GM21367 (cell line): Measurements from ENCODE around the gene UIMC1.
"Not testable (repeated sequence)": the region's sequence is repeated elsewhere in the genome, so short reads cannot be mapped to it uniquely, and the experiment has no call there.

Source experiments
- ATAC-seq: cut with Tn5 transposase; IDR thresholded peaks from one replicate; pipeline ENCODE4 v1.9.1; 2021; ENCODE audit not compliant: unreplicated experiment

Gene UIMC1

GRCh38 chr5:176873541-176874172 is 132.9 kb downstream of the UIMC1 start:
- no peak for ATAC-seq

- not testable (repeated sequence) for ATAC-seq
Measured at GRCh38 chr5:176873011-176873410, 133.6 kb downstream of the UIMC1 start.

GRCh38 chr5:176872586-176872985 is 134.0 kb downstream of the UIMC1 start:
- ATAC-seq = not testable (repeated sequence)

DNA sequence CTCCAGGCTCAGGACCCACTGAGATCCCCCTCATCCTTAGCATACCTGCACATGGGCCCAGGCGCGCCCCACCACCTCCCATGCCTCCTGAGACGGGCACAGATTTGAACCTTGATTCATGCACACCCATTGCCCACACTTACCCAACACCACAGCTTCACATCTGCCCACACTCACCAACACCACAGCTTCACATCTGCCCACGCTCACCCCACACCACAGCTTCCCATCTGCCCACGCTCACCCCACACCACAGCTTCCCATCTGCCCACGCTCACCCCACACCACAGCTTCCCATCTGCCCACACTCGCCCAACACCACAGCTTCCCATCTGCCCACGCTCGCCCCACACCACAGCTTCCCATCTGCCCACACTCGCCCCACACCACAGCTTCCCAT is 135.9 kb downstream of the UIMC1 start:
- not testable (repeated sequence) for ATAC-seq

DNA sequence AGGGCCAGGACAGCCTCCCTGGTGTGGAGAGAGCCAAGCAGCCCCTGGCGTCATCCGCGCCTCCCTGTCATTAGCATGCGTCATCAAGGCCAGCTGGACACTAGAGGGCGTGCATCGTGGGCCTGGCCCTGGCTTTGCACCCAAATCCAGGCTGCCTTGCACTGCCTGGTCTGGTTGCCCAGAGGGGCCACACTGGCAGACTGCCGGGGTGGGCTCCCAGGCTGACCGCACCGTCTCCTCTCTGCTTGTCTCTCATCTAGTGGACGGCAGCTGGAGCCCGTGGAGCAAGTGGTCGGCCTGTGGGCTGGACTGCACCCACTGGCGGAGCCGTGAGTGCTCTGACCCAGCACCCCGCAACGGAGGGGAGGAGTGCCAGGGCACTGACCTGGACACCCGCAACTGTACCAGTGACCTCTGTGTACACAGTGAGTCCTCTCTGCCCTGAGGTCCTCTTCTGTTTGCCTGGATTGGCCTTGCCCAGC is 136.4 kb downstream of the UIMC1 start:
- ATAC-seq = no peak

DNA sequence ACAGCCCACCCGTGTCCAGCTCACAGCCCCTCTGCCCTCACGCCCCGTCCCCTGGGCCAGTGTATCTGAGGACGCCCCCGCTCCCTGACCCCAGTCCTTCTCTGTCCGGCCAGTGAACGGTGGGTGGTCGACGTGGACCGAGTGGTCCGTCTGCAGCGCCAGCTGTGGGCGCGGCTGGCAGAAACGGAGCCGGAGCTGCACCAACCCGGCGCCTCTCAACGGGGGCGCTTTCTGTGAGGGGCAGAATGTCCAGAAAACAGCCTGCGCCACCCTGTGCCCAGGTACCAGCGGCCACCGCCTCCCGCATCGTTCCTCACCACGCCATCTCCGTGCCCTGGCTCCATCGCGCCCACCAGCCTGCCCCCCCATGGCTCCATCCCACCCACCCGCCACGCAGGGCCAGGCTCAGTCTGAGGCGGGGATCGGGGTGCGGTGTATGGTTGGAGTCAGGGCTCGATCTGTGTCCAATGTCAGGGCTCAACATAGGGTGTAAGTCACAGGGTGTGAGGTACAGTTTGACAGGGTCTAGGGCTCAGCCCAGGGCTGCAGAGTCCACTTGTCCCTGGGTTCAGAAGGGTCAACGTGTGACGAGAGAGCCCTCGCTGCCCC is 137.0 kb downstream of the UIMC1 start:
- no peak for ATAC-seq

DNA sequence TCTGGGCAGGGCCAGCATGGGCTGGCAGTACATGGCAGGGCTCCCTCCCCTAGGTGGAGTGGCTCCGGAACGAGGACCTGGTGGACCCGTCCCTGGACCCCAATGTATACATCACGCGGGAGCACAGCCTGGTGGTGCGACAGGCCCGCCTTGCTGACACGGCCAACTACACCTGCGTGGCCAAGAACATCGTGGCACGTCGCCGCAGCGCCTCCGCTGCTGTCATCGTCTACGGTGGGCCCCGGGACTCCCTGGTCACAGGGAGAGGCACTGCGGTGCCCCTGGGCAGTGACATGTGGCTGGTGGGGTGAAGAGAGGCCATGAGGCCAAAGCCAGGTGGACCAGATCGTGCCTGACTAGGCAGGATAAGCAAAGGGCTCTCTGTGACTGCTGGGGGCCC is 137.8 kb downstream of the UIMC1 start:
- no peak for ATAC-seq

DNA sequence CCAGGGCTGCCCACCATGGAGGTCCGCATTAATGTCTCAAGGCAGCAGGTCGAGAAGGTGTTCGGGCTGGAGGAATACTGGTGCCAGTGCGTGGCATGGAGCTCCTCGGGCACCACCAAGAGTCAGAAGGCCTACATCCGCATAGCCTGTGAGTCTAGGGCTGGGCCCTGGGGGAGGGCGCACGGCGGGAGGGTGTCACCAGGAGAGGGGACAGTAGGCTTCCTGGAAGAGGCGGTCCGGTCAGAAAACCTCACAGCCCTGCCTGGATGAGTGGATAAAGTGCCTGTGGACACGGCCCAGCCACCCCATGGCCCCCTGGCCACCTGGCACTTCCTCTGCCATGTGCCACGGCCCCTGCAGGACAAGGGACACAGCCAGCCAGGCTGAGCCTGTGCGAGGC is 138.5 kb downstream of the UIMC1 start:
- ATAC-seq = no peak

GRCh38 chr5:176866707-176867310 is 139.8 kb downstream of the UIMC1 start:
- no peak for ATAC-seq

- no peak for ATAC-seq
Measured at GRCh38 chr5:176865964-176866363, 140.6 kb downstream of the UIMC1 start.

DNA sequence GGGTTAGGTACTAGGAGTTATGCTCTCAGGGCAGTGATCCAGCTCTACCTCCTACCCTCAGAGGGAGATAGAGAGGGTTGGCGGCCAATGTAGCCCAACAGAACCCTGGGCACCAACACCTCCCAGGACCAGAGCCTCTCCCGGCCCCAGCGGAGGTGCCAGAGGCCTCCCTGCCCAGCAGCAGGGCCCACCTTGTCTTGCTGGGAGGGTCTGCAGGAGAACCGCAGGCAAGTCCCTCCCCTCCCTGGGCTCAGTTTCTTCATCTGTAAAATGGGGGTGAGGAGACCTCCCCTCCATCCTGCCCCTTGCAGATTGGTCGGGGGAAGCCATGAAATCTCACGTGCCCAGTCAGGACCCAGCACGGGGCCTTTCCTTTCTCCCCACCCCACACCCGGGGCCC is 141.8 kb downstream of the UIMC1 start:
- ATAC-seq = no peak

DNA sequence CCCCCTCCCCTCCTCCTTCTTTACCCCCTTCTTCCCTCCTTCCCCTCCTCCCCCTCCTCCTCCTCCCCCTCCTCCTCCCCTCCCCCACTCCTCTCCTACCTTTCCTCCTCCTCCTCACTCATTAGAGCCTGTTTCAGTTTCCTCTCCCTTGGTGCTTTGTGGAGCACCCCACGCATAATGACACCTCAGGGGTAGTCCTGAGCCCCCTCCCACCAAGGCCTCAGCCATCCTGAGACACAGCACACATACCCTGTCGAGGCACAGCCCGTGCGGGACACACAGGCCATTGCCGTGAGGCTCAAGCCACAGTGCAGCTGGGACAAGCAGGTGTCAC is 142.8 kb downstream of the UIMC1 start:
- no peak for ATAC-seq

DNA sequence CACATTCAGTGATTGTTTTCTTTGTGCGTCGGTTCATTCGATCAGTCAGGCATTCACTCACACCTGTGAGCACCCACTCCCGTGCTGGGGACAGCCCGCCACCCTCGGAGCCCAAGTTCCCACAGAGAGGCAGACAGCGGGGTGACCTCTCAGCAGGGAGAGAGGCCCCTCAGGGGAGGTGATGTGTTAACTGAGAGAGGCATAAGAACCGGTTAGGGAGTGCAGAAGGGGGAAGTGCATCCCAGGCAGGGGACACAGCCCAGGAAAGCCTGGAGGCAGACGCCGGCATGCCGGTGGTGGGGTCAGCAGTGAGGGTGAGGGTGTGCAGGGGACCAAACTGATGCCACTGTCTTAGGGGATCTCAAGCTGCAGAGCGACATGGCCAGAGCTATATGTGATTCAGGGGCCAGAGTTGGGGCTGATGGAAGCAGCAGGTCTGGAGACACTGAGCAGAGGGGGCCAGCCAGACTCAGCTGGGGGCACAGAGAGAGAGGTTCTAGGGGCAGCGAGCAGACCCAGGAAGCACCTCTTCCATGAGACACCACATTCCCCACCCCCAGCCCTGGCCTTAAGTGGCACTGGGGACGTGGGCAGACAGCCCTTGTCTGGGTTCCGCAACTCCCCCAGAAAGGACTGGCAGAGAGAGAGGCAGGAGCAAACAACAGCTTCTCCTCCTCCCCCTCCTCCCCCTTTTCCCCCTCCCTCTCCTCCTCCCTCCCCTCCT is 143.4 kb downstream of the UIMC1 start:
- no peak for ATAC-seq

GRCh38 chr5:176862330-176862995 is 144.1 kb downstream of the UIMC1 start:
- no peak for ATAC-seq

DNA sequence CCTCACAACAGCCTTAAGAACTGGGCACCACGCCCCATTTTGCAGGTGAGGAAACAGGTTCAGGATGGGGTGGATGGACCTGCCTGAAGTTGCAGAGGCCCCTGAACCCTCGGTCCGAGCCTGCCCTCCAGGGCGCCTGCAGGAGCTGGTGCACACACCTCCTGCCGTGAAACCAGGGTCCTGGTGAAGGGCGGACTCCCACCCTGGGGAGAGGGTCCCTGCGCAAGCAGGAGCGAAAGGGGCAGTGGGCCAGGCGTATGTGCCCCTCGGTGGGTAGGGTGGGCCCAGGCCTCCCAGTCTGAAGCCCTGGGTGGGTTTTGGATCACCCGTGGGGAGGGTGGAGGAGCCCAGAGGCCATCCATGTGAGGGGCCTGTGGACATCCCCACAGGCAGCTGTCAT is 145.3 kb downstream of the UIMC1 start:
- ATAC-seq = no peak

GRCh38 chr5:176860381-176860780 is 146.2 kb downstream of the UIMC1 start:
- no peak for ATAC-seq

DNA sequence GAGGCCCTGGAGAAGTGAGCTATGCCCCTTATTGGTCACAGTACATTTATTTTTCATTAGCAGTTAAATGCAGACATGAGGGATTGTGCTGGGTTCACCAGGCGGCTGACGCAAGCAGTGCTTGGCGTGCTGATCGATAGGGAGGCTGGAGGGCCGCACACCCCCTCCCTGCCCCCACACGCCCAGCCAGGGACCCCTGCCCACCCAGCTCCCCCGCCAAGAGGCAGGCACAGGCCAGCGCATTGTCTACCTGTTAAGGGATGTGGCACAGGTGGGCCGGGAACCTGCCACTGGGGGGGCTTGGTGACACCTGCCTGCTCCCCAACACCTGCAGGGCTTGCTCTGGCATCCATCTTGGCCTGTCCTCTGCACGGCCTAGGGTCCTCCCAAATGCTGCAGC is 146.7 kb downstream of the UIMC1 start:
- ATAC-seq = no peak

- no peak for ATAC-seq
Measured at GRCh38 chr5:176857894-176858273, 148.7 kb downstream of the UIMC1 start.

DNA sequence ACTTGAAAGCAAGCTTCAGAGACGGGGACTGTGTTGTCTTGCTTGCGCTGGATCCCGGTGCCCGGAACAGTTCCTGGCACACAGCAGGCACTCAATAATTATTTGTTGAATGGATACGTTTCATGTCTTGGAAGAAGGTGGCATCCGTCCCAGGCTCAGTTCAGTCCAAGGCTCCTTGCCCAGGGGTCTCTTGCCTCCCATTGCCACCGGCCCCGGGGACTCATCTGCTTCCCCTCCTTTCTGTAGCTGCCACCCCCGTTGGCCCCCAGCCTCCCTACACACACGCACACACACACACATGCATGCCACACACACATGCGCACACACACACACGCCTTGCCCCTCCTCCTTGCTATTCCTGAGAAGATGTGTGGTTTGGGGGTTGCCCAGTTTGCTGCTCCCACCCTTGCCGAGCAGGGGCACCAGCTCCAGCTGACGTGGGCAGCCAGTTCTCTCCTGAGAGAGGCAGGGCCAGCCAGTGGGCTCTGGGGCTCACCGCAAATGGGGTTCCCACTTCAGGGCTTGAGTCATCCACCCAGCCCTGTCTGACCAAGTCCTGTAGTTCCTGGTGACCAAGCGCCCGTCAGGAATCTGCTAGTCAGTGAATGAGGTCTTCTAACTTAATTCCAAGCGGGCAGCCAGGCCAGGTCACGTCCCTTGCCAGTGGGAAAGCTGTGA is 149.2 kb downstream of the UIMC1 start:
- ATAC-seq = no peak

GRCh38 chr5:176856746-176857145 is 149.8 kb downstream of the UIMC1 start:
- ATAC-seq = no peak

DNA sequence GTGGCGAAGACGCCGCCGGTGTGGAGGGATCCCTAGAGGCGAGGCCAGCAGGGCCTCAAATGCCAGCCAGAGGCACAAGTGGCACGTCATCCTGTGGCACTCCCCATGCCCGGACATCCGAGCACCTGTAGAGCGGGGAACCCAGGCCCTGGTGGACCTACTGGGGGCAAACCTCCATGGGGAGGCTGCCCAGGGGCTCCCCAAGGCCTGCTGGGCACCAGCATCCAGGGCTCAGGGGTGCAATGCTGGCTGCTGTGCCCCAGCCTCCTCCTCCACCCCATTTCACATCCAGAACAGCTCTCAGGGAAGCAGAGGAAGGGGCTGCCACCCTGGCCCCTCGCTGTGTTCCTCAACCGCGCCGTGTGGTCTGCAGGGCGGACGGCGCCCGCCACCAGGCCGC is 151.0 kb downstream of the UIMC1 start:
- no peak for ATAC-seq
